ENCODE data around the gene TMEM259. TPM values are rescaled to one million over a fixed set of nuclear protein-coding genes. Genes with fewer than 3 reads are reported as not detected.
A peak's percentile ranks its signal among the peaks of the same experiment; 100 is the strongest.

Gene TMEM259
- total and polyA plus RNA-seq, 2 experiments from 2014 or later = 82.8 to 196 TPM

DNA sequence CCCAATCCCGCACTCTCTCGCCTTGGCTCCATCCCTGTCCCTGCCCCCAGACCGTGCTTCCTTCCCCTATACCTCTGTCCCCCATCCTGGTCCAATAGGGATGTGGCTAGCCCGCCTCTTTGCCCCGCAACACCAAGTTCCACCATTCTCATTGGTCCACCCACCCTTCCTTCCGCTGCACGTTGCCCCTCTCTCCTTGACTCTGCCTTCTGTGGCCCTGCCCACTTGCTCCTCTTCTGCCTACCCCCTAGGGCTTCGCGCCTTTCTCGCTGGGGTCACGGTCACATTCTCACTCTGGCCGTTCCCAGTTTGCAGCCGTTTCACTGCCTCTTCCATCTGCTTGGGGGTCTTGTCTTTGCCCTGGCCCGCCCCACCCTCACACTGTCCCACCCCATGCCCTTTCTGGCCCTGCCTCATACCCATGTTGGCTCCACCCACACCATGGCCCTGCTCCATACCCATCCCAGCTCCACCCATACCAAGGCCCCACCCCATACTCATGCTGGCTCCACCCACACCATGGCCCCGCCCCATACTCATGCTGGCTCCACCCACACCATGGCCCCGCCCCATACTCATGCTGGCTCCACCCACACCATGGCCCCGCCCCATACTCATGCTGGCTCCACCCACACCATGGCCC, 41.6 kb upstream of the TMEM259 start:
- Histone ChIP-seq H3K4me3 (no peak overlapping the region), H3K4me1 (ENCODE audit: insufficient read depth) (peaks cover 8% of the 10 kb centered on the region; the same call in 1 of the 2 replicates), H3F3A (replicated peaks; ENCODE audit: low read depth) (peaks cover 18% of the 10 kb centered on the region), H4K20me1 (replicated peaks; ENCODE audit: insufficient read depth) (no peaks in the 10 kb centered on the region), H3K9me2 (ENCODE audit: insufficient read depth) (no peaks in the 10 kb centered on the region), H3K79me2 (replicated peaks; ENCODE audit: insufficient read depth) (no peaks in the 10 kb centered on the region), H2AFZ (no peak overlapping the region), H3K27ac (ENCODE audit: low read depth) (no peak overlapping the region), H3K27me3 (ENCODE audit: insufficient read depth) (peaks cover 14% of the 10 kb centered on the region), H3K36me3 (ENCODE audit: insufficient read depth) (peaks cover 10% of the 10 kb centered on the region), H3K4me2 (no peak overlapping the region)
- DNase-seq (ENCODE audit: low spot score) (peak; percentile 51), ATAC-seq (peak; percentile 27)
- peaks cover 16% of the 10 kb centered on the region for H3K36me3 Mint-ChIP-seq (ENCODE audit: low read depth)
- no peak overlapping the region for H3K27ac Mint-ChIP-seq
- H3K27me3 Mint-ChIP-seq (ENCODE audit: insufficient read depth, low read depth, poor library complexity) = peaks cover 17% of the 10 kb centered on the region
- peak overlapping the region; percentile 50 for H3K4me3 Mint-ChIP-seq
- peaks cover 14% of the 10 kb centered on the region for H3K4me1 Mint-ChIP-seq
- H3K9me3 Mint-ChIP-seq = peaks cover 23% of the 10 kb centered on the region
- TF ChIP-seq CREB1 (CRISPR knock-in tag; IDR thresholded peaks at IDR 0.05; ENCODE audit: low read depth) (peak; percentile 51; the same call in 1 of the 2 replicates), NANOG (IDR thresholded peaks at IDR 0.05; ENCODE audit: borderline replicate concordance) (no peak), EZH2phosphoT487 (IDR thresholded peaks at IDR 0.05; ENCODE audit: unreplicated experiment) (no peak)
- TF ChIP-seq, protein P1, sequence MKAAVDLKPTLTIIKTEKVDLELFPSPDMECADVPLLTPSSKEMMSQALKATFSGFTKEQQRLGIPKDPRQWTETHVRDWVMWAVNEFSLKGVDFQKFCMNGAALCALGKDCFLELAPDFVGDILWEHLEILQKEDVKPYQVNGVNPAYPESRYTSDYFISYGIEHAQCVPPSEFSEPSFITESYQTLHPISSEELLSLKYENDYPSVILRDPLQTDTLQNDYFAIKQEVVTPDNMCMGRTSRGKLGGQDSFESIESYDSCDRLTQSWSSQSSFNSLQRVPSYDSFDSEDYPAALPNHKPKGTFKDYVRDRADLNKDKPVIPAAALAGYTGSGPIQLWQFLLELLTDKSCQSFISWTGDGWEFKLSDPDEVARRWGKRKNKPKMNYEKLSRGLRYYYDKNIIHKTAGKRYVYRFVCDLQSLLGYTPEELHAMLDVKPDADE (IDR thresholded peaks at IDR 0.05) = no peak

DNA sequence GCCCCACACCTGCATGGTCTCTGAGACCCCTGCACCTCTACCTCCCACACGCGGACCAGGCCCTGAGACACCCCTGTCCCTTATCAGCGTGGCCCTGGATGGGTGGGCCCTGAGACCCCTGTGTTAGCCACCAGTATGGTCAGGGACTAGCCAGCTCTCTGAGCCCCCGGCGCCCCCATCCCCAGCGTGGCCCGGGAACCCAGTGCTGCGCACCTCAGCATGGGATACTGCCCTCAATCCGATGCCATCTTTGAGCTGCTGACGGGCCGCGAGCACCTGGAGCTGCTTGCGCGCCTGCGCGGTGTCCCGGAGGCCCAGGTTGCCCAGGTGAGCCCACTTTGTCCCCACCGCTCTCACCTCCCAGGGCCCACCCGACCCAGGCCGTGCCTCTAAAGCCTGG, 41.1 kb upstream of the TMEM259 start:
- no peaks in the 10 kb centered on the region for H3K79me2 ChIP-seq (replicated peaks; ENCODE audit: insufficient read depth)
- H3K27ac Mint-ChIP-seq = no peak overlapping the region
- peaks cover 28% of the 10 kb centered on the region for H3K9me3 Mint-ChIP-seq
- TF ChIP-seq NANOG (IDR thresholded peaks at IDR 0.05; ENCODE audit: borderline replicate concordance) (no peak), POLR2AphosphoS5 (IDR thresholded peaks at IDR 0.05; ENCODE audit: low read depth) (no peak), JUNB (IDR thresholded peaks at IDR 0.05; ENCODE audit: unreplicated experiment) (no peak)
- TF ChIP-seq, protein P1 (IDR thresholded peaks at IDR 0.05) = no peak
- TF ChIP-seq, protein P2, sequence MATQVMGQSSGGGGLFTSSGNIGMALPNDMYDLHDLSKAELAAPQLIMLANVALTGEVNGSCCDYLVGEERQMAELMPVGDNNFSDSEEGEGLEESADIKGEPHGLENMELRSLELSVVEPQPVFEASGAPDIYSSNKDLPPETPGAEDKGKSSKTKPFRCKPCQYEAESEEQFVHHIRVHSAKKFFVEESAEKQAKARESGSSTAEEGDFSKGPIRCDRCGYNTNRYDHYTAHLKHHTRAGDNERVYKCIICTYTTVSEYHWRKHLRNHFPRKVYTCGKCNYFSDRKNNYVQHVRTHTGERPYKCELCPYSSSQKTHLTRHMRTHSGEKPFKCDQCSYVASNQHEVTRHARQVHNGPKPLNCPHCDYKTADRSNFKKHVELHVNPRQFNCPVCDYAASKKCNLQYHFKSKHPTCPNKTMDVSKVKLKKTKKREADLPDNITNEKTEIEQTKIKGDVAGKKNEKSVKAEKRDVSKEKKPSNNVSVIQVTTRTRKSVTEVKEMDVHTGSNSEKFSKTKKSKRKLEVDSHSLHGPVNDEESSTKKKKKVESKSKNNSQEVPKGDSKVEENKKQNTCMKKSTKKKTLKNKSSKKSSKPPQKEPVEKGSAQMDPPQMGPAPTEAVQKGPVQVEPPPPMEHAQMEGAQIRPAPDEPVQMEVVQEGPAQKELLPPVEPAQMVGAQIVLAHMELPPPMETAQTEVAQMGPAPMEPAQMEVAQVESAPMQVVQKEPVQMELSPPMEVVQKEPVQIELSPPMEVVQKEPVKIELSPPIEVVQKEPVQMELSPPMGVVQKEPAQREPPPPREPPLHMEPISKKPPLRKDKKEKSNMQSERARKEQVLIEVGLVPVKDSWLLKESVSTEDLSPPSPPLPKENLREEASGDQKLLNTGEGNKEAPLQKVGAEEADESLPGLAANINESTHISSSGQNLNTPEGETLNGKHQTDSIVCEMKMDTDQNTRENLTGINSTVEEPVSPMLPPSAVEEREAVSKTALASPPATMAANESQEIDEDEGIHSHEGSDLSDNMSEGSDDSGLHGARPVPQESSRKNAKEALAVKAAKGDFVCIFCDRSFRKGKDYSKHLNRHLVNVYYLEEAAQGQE (IDR thresholded peaks at IDR 0.05; ENCODE audit: unreplicated experiment) = no peak
- TF ChIP-seq, protein P3, sequence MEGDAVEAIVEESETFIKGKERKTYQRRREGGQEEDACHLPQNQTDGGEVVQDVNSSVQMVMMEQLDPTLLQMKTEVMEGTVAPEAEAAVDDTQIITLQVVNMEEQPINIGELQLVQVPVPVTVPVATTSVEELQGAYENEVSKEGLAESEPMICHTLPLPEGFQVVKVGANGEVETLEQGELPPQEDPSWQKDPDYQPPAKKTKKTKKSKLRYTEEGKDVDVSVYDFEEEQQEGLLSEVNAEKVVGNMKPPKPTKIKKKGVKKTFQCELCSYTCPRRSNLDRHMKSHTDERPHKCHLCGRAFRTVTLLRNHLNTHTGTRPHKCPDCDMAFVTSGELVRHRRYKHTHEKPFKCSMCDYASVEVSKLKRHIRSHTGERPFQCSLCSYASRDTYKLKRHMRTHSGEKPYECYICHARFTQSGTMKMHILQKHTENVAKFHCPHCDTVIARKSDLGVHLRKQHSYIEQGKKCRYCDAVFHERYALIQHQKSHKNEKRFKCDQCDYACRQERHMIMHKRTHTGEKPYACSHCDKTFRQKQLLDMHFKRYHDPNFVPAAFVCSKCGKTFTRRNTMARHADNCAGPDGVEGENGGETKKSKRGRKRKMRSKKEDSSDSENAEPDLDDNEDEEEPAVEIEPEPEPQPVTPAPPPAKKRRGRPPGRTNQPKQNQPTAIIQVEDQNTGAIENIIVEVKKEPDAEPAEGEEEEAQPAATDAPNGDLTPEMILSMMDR (conservative IDR thresholded peaks at IDR 0.05; ENCODE audit: low read depth in 2 of 2) = no peak

More for the DNA sequence above, 41.1 kb upstream of the TMEM259 start:
- DNase-seq (ENCODE audit: low spot score) (no peak), ATAC-seq (no peak)
- Mint-ChIP-seq H3K4me1 (peaks cover 14% of the 10 kb centered on the region), H3K4me3 (peak overlapping the region; percentile 50), H3K27me3 (ENCODE audit: insufficient read depth, low read depth, poor library complexity) (peaks cover 17% of the 10 kb centered on the region), H3K36me3 (ENCODE audit: low read depth) (peaks cover 21% of the 10 kb centered on the region)
- Histone ChIP-seq H3K36me3 (ENCODE audit: insufficient read depth) (peaks cover 15% of the 10 kb centered on the region), H3K4me1 (ENCODE audit: insufficient read depth) (peaks cover 8% of the 10 kb centered on the region; the same call in 1 of the 2 replicates), H3F3A (replicated peaks; ENCODE audit: low read depth) (peaks cover 18% of the 10 kb centered on the region), H3K27ac (ENCODE audit: low read depth) (no peak overlapping the region), H3K4me2 (no peak overlapping the region), H2AFZ (no peak overlapping the region), H3K4me3 (no peak overlapping the region), H3K9me2 (ENCODE audit: insufficient read depth) (no peaks in the 10 kb centered on the region), H4K20me1 (replicated peaks; ENCODE audit: insufficient read depth) (no peaks in the 10 kb centered on the region), H3K27me3 (ENCODE audit: insufficient read depth) (peaks cover 14% of the 10 kb centered on the region)

All from GM23338 (cell line).